VCaP (cell line): ENCODE measurements around the gene IGF2BP3.

Experiments used
- H3K27ac ChIP-seq: fragments of 450-650 bp; 2 replicates; pipeline ENCODE4 v1.5.1; 2017
- CTCF ChIP-seq: fragments of 450-650 bp; conservative IDR thresholded peaks from 2 replicates; pipeline ENCODE4 v1.5.1; 2017; ENCODE audit warnings: mild to moderate bottlenecking, moderate library complexity

Gene IGF2BP3

DNA sequence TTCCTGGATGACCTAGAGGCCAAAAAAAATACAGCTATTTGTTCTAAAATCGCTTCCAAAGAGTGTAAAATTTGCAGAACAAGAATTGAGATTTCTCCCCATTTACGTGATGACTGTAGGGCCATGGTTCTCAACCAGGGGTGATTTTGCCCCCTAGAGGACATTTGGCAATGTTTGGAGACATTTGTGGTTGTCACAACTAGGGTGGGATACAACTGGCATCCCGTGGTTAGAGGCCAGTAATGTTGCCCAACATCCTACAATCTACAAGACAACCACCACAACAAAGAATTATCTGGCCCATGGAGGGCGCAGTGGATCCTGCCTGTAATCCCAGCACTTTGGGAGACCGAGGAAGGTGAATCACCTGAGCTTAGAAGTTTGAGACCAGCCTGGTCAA is 193.9 kb downstream of the IGF2BP3 start:
- no peak overlapping the region for H3K27ac ChIP-seq
- TF ChIP-seq CTCF: peak; percentile 14; the same call in 1 of the 2 replicates

DNA sequence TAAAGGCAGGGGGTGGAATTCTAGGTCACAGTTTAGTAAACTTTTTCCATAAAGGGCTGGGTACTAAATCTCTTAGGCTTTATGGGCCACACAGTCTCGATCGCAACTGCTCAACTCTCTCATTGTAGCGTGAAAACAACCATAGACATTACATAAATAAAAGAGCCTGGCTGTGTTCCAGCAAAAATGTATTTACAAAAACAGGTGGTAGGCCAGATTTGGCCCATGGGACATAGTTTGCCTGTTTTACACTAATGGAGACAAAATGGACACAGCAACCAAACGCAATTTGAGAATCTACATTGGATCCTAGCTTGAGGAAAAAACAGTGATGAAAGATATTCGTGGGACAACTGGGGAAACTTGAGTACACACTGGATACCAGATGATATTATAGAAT is 194.4 kb downstream of the IGF2BP3 start:
- H3K27ac ChIP-seq: no peak overlapping the region
- no peak for TF ChIP-seq CTCF

DNA sequence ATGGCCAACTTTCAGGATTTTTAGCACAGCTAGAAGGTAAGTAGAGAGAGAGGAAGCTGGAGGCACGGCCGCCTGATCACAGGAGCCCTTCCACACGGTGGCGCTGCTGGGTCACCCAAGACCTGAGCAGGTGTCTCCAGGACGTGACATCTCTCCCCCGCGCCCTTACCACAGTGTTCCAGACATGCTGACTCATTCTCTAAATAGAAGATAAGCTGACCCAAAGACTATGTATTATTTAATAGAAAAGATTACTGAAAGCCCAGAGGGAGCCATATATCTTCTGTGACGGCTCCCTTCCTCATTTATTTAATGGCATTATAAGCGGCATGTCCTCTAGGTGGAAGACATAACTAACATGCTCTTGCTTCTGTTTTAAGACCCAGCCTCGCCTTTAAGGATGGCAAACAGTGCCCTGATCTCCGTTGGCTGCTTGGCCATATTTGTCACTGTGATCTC is 197.1 kb downstream of the IGF2BP3 start:
- H3K27ac ChIP-seq: peak overlapping the region; percentile 76
- peak; percentile 93 for TF ChIP-seq CTCF

DNA sequence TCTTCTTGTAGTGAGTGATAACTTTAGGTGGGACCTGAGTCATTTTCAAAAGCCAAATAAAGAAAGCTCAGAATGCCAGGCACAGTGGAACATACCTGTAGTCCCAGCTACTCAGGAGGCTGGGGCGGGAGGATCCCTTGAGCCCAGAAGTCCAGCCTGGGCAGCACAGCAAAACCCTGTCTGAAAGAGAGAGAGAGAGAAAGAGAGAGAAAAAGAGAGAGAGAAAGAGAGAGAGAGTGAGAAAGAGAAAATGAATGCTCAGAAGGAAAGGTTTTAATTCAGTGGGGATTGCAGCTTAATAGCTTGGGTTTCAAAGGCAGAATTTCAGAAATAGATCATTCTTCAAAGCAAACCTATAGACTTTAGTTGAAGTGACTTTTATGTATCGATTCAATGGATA is 198.0 kb downstream of the IGF2BP3 start:
- H3K27ac ChIP-seq: no peak overlapping the region
- TF ChIP-seq CTCF: no peak

- H3K27ac ChIP-seq: no peak overlapping the region
- TF ChIP-seq CTCF: no peak
Measured at GRCh38 chr7:23268746-23269145, 201.5 kb downstream of the IGF2BP3 start.

DNA sequence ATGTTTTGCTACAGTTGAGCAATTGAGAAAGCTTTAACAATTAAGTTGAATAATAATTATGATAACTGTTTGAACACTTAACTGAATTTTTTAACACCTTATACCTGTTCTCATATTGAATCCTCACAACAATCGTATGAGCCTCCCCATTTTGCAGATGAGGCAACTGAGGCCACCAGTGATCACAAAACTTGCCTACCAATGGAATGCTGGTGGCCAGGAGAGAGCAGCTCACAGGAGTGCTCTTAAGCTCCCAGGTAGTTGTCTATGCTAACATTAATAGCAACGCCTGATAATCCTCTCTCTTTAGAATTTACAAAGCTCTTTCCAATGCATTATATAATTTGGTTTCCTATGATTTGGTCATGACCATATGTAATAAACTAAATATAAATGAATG is 202.1 kb downstream of the IGF2BP3 start:
- no peak for TF ChIP-seq CTCF
- H3K27ac ChIP-seq: no peak overlapping the region

DNA sequence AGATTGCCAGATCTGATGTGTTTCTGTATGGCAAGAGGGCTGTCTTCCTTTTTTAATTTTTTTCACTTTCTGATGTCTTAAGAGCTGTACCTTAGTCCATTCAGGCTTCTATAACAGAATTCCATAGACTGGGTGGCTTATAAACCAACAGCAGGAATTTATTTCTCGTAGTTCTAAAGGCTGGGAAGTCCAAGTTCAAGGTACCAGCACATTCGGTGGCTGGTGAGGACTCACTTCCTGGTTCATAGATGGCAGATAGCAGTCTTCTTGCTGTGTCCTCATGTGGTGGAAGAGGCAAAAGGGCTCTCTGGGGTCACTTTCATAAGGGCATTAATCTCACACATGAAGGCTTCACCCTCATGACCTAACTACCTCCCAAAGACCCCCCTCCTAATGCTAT is 202.9 kb downstream of the IGF2BP3 start:
- no peak overlapping the region for H3K27ac ChIP-seq
- no peak for TF ChIP-seq CTCF

DNA sequence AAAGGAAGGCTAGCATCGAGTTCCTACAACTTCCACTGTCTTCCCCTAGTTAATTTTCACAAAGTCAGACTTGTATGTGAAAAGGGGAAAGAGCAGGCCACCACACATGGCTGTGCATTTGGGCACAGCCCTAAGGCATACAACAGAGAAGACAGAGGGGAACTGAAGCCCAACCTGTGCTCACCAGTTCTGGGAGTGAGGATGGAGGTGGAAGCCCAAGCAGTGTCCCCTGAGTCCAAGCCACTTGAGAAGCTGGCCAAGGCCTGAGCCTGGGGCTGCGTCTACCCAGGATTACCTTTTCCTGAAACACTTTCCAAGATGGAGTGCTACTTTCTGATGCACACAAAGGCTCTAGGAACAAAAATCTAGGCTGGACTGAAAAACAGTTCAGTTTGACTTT is 203.4 kb downstream of the IGF2BP3 start:
- H3K27ac ChIP-seq: no peak overlapping the region
- no peak for TF ChIP-seq CTCF
